SK-N-SH (cell line): ENCODE data around the gene TUFT1.

Experiments used
- POLR2AphosphoS5 ChIP-seq: IDR thresholded peaks from 2 replicates; pipeline ENCODE4 v1.6.1; 2012; ENCODE audit warnings: low read depth, low read length
- TCF12 ChIP-seq: IDR thresholded peaks from 2 replicates; pipeline ENCODE4 v1.4.0; 2012
- TF ChIP-seq, protein P1 (sequence below): fragments of 200-600 bp; sonication (generic); IDR thresholded peaks from 2 replicates; pipeline ENCODE4 v1.6.1; 2017; ENCODE audit warnings: antibody characterized with exemption, mild to moderate bottlenecking, moderate library complexity

DNA sequence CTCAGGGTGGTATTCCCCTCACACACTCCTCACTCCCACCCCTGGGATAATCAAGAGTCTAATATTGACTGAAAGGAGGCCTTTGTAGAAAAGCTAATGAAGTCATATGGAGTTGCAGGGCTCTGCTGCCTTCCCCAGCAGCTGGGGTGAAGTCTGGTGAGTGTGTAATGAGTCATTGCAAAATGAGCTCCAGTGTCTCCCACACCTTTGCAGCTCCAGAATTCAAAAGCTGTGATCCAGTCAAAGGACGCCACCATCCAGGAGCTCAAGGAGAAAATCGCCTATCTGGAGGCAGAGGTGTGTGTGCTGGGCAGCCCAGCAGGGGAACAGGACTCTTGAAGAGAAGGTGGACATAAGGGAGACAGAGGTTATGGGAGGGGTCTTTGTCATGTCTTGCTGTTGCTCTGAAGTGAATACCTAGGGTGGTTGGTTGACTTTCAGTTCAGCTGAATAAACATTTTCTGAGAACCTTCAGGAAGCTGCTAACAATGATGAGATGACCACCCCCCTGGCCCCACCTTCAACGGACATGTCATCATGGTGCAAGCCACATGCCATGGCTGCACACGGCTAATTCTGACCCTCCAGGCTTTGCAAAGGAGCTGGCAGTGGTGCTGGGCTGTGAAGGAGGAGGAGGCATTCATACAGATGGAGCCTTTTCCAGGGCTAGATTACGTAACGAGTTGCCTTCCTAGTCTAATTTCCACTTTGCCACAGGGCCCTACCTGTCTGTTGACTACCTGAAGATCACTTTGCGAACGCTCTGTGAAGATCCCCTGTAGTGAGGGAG, 39.5 kb downstream of the TUFT1 start:
- no peak for TF ChIP-seq TCF12
- no peak for TF ChIP-seq POLR2AphosphoS5
- TF ChIP-seq, protein P1, sequence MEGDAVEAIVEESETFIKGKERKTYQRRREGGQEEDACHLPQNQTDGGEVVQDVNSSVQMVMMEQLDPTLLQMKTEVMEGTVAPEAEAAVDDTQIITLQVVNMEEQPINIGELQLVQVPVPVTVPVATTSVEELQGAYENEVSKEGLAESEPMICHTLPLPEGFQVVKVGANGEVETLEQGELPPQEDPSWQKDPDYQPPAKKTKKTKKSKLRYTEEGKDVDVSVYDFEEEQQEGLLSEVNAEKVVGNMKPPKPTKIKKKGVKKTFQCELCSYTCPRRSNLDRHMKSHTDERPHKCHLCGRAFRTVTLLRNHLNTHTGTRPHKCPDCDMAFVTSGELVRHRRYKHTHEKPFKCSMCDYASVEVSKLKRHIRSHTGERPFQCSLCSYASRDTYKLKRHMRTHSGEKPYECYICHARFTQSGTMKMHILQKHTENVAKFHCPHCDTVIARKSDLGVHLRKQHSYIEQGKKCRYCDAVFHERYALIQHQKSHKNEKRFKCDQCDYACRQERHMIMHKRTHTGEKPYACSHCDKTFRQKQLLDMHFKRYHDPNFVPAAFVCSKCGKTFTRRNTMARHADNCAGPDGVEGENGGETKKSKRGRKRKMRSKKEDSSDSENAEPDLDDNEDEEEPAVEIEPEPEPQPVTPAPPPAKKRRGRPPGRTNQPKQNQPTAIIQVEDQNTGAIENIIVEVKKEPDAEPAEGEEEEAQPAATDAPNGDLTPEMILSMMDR: no peak
